NCI-H2107 treated with DMSO at 0.1 percent for 48 hours (cell line): ENCODE measurements around the gene PLGRKT.
"Not testable (repeated sequence)": the region's sequence is repeated elsewhere in the genome, so short reads cannot be mapped to it uniquely, and the experiment has no call there.

Experiments used
- DNase-seq: peaks from one replicate; lab custom pipeline; 2025; ENCODE audit not compliant: unreplicated experiment; lab: John Stamatoyannopoulos, UW

PLGRKT gene

DNA sequence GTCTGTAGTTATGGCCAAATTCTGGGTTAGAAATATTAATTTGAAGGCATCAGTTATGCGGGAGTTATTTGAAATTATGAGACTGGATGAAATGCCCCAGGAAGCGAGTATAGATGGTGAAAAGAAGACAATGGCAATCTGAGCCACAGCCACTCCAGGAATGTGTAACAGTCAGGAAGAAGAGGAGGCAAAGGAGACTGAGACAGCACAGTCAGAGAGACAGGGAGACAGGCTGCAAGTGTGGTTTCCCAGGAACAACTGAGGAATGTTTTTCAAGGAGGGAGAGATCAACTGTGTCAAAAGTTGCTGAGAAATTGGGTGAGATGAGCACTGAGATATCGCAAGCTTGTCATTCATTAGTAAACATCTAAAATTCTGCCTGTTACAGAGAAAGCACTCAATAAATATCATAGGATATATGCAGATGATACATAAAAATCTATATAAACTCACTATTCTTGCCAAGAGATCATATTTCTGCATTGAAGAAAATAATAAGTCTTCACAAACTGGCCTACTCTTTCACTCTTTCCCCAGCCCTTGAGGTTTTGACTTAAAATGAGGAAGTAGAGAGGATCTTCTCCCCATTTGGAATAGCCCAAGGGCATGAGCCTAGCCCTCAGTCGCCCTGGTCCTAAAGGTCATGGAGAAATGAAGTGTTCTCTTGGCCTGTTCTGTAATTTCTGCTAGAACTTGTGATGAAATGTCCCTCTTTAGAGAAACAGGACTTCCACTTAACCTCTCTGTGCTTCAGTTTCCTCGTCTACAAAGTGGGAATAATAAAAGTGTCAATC, 49.5 kb downstream of the PLGRKT start:
- no peak for DNase-seq

DNA sequence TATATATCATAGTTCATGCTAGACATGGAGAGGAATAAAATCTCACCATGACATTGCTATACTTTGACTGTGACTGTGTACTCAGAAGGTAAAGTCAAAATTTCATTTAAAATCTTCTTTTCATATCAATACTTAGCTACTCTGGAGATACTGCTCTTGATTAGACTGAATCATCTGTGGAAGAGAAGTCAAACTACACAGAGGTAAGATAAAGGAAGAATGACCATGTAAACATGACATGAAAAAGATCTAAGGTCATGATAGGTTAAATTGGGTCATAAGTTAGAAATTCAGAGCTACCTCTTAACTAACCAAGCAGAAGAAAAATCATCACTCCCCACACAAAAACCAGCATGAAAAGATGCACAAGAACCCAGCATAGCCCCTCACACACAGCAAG, 53.3 kb downstream of the PLGRKT start:
- no peak for DNase-seq

DNA sequence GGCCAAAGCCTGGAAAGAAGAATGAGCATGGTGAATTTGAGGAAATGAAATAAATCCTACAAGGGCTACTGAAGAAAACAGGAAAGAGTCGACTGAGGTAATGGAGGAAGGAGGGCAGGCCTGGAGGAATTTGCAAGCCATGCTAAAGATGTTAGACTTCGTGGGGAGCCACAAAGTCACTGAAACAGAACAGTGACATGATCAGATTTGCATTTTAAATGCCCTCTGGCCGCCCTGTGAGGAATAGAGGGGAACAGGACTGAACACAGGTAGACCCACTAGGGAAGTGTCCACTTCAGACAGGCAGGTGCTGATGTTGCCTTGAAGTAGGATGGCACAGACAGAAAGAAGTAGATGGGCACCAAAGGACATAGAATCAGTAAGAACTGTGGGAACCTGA, 55.2 kb downstream of the PLGRKT start:
- DNase-seq, result no peak

DNA sequence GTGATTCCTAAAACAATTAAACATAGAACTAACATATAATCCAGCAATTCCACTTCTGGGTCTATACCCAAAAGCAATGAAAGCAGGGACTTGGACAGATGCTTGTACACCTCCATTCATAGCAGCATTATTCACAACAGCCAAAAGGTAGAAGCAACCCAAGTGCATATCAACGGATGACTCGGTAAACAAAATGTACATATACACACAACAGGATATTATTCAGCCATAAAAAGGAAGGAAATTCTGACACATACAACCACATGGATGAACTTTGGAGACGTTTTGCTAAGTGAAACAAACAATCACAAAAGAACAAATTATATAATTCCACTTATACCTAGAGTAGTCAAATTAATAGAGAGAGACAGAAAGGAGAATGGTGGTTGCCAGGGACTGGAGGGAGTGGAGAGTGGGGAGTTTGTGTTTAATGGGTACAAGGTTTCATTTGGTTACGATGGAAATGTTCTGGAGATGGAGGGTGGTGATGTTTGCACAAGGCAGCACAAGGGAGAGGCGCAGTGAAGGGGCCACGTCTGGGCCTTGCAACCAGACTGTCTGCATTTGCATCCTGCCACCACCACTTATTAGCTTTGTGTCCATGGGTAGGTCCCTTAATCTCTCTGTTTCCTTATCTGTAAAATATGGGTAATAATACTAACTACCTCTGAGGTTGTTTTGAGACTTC, 61.8 kb downstream of the PLGRKT start:
- no peak for DNase-seq

DNA sequence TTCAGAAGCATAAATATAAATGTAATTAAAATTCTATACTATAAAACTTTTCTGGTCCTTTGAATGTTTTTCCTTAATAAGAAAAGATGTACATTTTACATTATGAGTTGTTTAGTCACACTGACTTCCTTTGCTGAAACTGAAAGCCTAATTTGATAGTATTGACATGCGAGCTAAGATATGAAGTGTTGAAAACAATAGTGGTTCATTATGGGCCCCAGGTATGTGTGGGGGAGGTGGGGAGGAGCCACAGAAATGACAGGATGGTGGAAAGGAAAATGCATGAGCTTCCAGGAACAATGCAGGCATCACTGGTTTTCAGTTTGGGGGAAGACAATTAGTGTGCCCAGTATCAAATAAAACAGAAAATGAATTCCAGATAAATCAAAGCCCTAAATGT, 62.6 kb downstream of the PLGRKT start:
- DNase-seq, result no peak

DNA sequence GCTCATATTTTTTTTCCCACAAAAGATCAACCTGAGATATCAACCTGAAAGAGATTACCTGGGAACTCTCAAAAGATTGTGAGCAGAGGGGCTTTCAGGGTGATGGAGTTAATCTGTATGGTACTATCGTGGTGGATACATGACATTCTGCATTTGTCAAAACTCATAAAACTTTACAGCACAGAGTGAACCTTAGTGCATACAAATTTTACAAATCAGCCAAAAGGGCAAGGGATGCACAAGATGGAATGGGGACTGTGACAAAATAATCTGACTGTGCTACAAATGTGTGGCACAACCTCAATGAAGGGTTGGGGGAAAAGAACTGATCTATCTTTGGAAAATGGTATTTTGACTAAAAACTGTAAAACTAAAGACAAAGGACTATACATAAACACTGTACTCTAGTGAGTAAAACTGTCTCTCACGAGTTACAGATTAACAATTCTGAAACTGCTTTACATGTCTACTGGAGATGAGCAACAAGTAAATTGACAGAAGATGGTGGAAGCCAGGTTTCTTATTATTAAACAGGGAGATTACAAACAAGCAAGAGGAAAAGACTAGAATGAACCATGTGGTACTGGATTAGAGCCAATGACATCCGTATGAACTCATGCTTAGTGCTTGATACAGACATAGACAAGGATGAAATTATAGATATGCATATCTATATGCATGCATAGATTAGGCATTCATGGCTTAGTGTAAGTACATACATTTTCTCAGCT, 73.3 kb downstream of the PLGRKT start:
- no peak for DNase-seq

DNA sequence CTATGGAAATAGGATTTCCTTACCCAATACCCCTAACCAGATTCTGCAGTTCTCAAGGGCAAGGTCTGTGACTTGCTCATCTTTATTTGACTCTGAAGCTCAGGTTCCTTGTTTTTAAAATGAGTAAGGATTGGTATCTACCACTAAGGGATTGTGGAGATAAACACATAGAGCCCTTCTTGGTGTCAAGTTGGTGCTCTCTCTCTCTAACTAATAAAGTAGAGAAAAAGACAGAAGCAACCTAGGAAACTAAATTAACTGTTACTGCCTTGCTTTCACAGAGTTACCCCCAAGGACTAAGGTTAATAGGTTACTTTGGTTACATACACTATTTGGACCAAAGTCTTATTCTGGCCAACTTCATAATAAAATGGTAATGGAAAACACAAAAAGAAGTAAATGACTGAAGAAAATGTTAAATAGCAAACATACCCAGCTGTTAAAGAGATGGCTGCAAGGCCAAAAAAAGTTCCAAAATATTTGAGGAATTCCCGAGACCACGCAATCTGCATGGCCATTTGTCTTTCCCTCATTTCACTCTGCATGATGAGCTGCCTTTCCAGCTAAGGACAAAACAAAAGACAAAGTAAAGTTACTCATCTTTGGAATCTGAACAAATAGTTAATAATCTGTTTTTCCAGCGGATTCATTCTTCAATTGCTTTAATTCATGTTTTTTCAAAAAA, 76.3 kb downstream of the PLGRKT start:
- DNase-seq, result no peak

DNA sequence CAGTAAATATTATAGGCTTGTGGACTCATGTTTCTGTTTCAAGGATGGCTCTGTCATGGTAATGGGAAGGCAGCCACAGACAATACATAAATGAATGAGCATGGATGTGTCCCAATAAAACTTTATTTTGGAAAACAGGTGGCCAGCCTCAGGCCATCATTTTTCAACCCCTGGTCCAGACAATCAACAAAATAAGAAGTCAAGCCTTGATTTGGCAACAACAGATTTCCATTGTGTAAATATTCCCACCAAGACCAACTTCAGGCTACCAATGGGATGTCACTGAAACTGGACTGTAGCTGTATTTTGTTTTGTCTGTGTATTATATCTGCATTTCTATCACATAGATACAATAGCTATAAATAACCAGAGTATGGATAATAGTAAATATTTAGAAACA, 77.4 kb downstream of the PLGRKT start:
- DNase-seq, result no peak

DNA sequence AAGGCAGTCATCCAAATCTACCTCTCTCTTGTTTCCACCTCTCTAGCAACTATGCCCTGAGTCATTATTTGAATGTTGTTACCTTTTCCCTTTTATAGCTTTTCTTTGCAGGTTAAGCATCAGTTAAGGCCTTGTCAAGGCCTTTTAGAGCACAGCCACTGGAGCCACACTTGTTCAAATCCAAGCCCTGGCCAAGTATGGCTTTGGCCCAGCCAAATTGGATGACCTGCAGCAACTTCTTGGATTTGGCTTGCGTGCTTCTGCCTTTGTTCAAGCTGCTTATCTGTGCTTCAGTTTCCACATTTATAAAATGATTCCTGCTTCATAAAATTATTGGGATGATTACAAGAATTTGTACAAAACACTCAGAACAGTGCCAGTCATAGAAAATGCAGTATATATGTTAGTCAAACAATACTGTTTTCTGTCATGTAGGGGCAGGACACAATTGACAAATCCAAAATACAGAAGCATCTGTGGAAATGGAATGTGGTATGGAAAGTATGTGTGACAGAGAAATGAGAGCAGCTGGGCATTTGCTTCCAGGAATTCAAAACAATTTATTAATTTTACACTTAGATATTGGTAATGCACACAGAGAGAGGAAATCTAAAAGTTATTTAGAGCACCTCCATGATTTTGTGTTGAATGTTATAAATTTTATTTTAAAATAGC, 80.2 kb downstream of the PLGRKT start:
- no peak for DNase-seq

DNA sequence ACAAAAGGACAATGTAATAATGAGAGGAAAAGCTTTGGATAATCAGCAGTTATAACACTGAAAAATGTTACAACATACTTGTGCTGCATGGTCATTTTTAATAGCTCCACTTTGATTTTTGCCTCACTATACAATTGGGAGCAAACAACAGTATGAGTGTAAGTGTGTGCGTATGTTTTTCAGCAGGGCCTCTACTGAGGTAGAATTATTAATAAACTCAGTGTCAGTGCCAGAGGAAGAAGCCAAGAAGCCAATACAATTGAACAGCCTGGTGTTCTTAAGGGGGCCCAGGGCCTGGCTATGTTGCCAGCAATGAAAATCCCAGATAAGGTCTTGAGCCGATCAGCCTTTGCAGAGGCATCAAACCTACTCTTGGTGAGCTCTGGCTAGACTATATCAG, 81.9 kb downstream of the PLGRKT start:
- no peak for DNase-seq

DNA sequence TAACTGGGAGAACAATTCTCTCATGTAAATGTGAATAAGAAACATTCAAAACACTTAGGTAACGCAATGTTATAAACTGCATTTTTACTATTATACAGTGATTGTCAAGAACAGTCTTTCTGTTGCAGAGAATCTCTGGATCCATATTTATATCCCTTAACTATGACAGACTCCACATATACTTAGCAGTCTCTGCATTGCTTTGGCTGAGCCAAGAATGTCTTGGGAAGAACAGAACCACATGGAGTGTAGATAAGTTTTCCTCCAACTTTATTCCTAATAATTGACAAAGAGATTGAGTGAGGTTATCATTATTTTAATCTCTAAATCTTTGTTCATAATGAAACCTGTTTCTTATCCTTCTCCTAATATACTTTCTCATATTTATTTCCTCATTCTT, 82.5 kb downstream of the PLGRKT start:
- no peak for DNase-seq

DNA sequence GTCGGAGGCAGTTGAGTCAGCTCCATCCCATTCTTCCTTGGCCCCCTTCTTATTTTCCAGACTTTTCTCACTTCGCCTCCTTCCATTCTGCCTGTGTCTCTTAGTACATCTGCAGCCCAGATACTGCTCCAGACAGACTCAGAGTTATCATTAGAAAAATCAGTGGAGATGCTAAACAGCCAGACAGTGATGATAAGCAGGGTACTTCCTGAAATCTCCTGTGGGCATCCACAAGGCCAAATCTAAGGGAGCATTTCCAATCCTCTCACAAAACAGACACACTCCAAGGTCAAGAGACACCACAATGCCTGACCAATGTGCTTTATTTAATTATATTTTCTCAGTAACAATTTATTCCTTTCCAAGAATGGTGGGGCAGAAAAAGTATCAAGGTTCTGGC, 83.5 kb downstream of the PLGRKT start:
- DNase-seq, result no peak

DNA sequence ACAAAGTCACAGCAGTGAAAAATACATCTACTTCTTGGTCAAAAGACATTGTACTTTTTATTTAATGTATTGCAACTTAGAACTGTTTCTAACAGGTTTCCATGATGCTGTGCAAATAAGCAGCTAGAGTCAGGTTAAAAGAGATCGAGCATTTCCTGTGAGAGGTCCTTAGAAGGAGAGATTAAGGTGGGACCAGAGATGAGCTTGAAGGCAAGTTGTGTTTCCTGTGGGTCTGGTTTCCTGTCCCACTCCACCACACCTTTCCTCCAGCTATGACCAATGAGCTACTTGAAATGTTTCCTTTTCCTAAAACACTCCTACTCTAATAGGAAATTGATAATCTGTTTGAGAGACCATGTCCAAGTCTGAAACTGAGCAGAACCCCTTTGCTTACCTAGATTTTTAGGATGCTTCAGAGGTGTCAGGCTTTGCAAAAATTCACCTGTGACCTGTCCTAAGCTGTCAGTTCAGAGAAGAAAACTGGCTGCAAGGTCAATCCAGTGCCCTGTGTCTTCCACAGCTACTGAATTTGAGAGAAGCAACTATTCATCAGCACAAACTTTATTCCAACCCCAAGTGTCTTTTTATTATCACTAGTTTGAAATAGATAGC, 85.0 kb downstream of the PLGRKT start:
- DNase-seq, result no peak

DNA sequence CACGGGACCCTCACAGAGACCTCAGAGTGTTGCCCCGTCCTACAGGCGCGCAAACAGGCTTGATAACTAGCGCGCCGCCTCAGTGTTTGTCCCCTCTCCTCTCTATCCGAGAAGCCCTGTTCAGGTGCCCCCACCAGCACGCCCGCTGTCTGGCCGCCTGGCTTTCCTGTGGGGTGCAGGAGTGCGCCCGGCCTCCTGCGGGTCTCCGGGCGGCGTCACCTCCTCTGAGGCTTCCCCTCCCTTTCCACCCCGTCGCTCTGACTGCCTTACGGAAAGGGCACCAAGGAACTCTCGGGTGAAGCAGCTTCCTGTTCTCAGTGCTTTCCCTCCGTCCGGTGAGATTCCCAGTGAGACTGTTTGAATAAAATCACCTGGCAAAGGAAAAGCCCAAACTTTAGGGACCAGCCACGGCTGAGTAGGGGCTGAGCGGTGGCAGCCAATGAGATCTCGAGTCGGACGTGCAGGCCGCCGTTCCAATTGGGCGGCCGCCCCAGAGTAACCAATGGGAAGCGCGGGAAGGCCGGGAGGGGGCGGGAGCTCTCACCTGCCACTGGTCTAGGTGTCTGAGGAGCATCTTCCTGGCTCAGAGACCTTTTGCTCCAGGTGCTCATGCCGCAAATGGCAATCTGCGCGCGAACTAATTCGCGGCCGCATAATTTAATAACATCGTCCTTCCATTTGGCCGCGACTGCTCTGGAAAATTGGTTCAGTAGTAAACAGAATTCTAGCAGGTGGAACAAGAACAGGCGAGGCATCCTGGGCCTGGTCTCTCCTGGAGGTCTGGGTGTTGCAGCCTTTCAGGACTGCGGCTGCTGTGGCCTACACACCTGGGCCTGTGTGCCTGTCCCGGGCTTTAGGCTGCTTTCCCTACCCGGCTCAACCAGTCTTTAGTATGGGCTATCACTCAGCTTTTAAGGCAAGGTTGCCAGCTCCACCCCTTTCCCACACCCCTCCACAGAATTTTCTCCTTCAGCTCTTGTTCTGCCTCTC, 98.4 kb downstream of the PLGRKT start, which contains the start of gene RLN1:
Gene RLN1 (minus strand): TSS at position 885 of the 990 bp plus-strand sequence. CDS start 130 bp downstream, at position 755.
- DNase-seq, result not testable (repeated sequence)

DNA sequence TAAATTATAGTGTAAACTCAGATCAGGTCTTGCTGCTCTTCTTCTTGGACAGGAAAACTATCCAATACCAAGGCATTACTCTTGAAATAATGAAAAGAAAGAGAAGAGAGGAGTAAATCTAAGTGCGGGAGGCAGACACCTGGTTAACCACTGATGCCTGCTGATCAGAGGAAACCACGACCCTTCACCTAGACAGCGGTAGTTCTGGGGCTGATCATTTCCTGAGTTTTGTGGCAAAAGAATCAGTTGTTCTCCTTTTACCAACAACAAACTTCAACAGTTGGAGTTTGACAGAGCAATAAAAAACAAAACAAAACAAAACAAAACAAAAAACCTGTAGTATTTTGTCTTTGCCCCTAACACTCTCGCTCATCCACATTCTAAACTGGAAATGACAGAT, 101.0 kb downstream of the PLGRKT start:
- DNase-seq, result no peak

DNA sequence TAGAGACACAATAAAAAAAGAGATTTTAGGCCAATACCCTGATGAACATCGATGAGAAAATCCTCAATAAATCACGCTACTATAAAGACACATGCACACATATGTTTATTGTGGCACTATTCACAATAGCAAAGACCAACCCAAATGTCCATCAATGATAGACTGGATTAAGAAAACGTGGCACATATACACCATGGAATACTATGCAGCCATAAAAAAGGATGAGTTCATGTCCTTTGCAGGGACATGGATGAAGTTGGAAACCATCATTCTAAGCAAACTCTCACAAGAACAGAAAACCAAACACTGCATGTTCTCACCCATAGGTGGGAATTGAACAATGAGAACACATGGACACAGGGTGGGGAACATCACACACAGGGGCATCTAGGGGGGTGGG, 106.4 kb downstream of the PLGRKT start:
- DNase-seq, result not testable (repeated sequence)

DNA sequence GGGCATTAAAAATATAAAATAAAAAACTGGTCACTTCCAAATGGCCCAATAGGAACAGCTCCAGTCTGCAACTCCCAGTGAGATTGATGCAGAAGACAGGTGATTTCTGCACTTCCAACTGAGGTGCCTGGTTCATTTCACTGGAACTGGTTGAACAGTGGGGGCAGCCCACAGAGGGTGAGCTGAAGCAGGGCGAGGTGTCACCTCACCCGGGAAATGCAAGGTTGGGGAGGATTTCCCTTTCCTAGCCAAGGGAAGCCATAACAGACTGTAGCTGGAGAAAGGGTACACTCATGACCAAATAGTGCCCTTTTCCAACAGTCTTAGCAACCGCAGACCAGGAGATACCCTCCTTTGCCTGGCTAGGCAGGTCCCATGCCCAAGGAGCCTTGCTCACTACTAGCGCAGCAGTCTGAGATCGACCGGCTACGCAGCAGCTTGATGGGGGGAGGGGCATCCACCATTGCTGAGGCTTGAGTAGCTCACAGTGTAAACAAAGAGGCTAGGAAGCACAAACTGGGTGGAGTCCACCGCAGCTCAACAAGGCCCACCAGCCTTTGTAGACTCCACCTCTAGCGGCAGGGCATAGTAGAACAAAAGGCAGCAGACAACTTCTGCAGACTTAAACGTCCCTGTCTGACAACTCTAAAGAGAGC, 110.7 kb downstream of the PLGRKT start:
- DNase-seq, result no peak

DNA sequence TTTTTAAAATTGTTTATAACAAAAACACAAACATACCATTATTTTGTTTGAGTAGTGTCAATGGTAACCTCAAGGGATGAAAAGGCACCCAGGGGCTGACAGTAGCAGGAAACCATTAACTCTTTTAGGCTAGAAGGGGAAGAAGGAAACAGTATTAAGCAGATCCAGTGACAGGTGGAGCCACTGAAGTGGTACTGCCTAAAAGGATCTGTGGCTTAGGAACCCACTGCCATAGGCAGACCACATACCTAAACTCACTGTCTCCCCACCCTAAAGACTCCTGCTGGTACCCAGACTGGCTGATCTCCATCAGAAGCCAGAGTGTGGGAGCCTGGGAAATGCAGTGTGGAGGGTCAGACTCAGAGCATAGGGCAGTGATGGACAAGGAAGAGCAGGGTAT, 111.5 kb downstream of the PLGRKT start:
- no peak for DNase-seq

DNA sequence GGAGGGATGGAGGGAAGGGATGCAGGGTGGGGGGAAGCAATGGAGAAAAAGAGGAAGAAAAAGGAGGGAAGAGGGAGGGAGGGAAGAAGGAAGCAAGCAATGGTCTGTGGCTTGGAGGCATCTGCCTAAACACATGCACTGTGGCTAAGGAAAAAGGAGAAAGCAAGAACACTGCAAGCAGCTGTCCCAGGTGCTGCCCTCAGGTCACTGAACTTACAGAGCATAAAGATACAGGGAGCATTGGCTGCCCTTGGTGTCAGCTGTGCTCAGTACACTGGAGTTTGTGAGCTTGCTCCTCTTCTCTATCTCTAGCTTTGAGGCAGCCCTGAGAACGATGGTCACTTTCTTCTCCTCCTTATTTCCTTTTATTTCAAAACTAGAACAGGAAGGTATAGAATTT, 116.1 kb downstream of the PLGRKT start:
- DNase-seq, result not testable (repeated sequence)
